Endothelial cell of umbilical vein (primary cell): ENCODE measurements around the gene DPH2. TPM values are rescaled to one million over a fixed set of nuclear protein-coding genes. Genes with fewer than 3 reads are reported as not detected.

Experiments
- BruUV-seq: library from RNA; stranded (reverse); fragments of 400-500 nt; replicated peaks from 2 replicates; lab custom pipeline; 2021; lab: Mats Ljungman, UMichigan
- CTCF ChIA-PET: fragments of 300-600, 350-600 bp; sonication (Branson Sonifier 250); formaldehyde crosslinking; loops from one replicate; lab custom pipeline; 2021; ENCODE audit warnings: antibody characterized with exemption, inconsistent platforms; lab: Charles Lee
- POLR2A ChIA-PET: fragments of 300-600, 350-600 bp; sonication (Branson Sonifier 250); formaldehyde crosslinking; loops from one replicate; lab custom pipeline; 2021; ENCODE audit warnings: antibody characterized with exemption, inconsistent platforms; lab: Charles Lee
- DNase-seq: peaks from one replicate; pipeline ENCODE4 v3.0.0-alpha.2; 2011; ENCODE audit warnings: low read depth, low spot score
- FAIRE-seq: peaks from 2 replicates; lab custom pipeline; 2011; peaks lifted over from hg19 to GRCh38; lab: Jason Lieb, UNC
- H2AFZ ChIP-seq: 2 replicates; pipeline ENCODE4 v1.6.0; 2012; ENCODE audit warnings: low read depth, low read length, control low read depth, inconsistent platforms
- H3K27ac ChIP-seq: 2 replicates; pipeline ENCODE4 v1.5.1; 2011; ENCODE audit warnings: low read depth, mild to moderate bottlenecking, control low read depth, low read length, moderate library complexity; ENCODE audit not compliant: insufficient read depth
- H3K27me3 ChIP-seq, 2 experiments: 2 replicates each; pipeline versions ENCODE4 v1.6.0 to v1.6.1; 2011; ENCODE audit warnings: low read length in 2 of 2, mixed read lengths in 1 of 2; ENCODE audit not compliant: control insufficient read depth in 2 of 2, insufficient read depth in 2 of 2
- H3K36me3 ChIP-seq, 2 experiments: 2 replicates in 1 of 2; 3 replicates in 1 of 2; pipeline ENCODE4 v1.5.1; 2011; ENCODE audit warnings: low read length in 2 of 2, mild to moderate bottlenecking in 1 of 2, moderate library complexity in 1 of 2; ENCODE audit not compliant: control insufficient read depth in 2 of 2, insufficient read depth in 2 of 2; ENCODE audit errors: extremely low read depth in 1 of 2
- H3K4me1 ChIP-seq: 3 replicates; pipeline ENCODE4 v1.5.1; 2011; ENCODE audit warnings: mild to moderate bottlenecking, low read length; ENCODE audit not compliant: control insufficient read depth, insufficient read depth; ENCODE audit errors: extremely low read depth
- H3K4me2 ChIP-seq: 2 replicates; pipeline ENCODE4 v1.6.1; 2011; ENCODE audit warnings: low read length, control low read depth, mixed read lengths; ENCODE audit not compliant: insufficient read depth
- H3K4me3 ChIP-seq, 3 experiments: fragments of 200-600 bp in 1 of 3; sonication (generic), shearing (Covaris generic) in 1 of 3; replicated peaks in 1 of 3; 2 replicates each; pipeline ENCODE4 v1.5.1; 2011 to 2016; ENCODE audit warnings: control low read depth in 3 of 3, low read length in 3 of 3, mild to moderate bottlenecking in 2 of 3, inconsistent platforms in 1 of 3, low read depth in 1 of 3, moderate library complexity in 1 of 3; ENCODE audit not compliant: insufficient read depth in 1 of 3
- H3K79me2 ChIP-seq: 2 replicates; pipeline ENCODE4 v1.6.0; 2012; ENCODE audit warnings: low read length, inconsistent platforms; ENCODE audit not compliant: control insufficient read depth, insufficient read depth
- H3K9ac ChIP-seq: replicated peaks from 2 replicates; pipeline ENCODE3; 2011; ENCODE audit warnings: low read length, control low read depth; ENCODE audit not compliant: insufficient read depth; ENCODE audit errors: extremely low read depth
- H3K9me1 ChIP-seq: replicated peaks from 3 replicates; pipeline ENCODE4 v1.6.0; 2011; ENCODE audit warnings: mild to moderate bottlenecking, low read length; ENCODE audit not compliant: control insufficient read depth, insufficient read depth; ENCODE audit errors: extremely low read depth
- H3K9me3 ChIP-seq: replicated peaks from 2 replicates; pipeline ENCODE4 v1.5.1; 2012; ENCODE audit warnings: low read length, inconsistent platforms; ENCODE audit not compliant: control insufficient read depth, insufficient read depth
- H4K20me1 ChIP-seq: replicated peaks from 2 replicates; pipeline ENCODE3; 2011; ENCODE audit warnings: mild to moderate bottlenecking, low read length; ENCODE audit not compliant: control insufficient read depth, insufficient read depth; ENCODE audit errors: extremely low read depth
- CTCF ChIP-seq, 2 donors: IDR thresholded peaks; 1 replicate in 1 of 2; 2 replicates in 1 of 2; pipeline ENCODE4 v1.5.1; 2011; ENCODE audit warnings: low read length in 2 of 2, mild to moderate bottlenecking in 2 of 2, moderate library complexity in 2 of 2, control low read depth in 1 of 2, inconsistent platforms in 1 of 2, low read depth in 1 of 2; ENCODE audit not compliant: insufficient read depth in 1 of 2; ENCODE audit errors: extremely low read depth in 1 of 2
- EZH2 ChIP-seq: IDR thresholded peaks from 2 replicates; pipeline ENCODE4 v1.6.1; 2012; ENCODE audit warnings: borderline replicate concordance, low read depth, mild to moderate bottlenecking, moderate library complexity, low read length, inconsistent platforms; ENCODE audit not compliant: severe bottlenecking
- FOS ChIP-seq: IDR thresholded peaks from 2 replicates; pipeline ENCODE4 v1.6.1; 2011; ENCODE audit warnings: mild to moderate bottlenecking, low read length, moderate library complexity, borderline replicate concordance; ENCODE audit not compliant: insufficient read depth
- GATA2 ChIP-seq: IDR thresholded peaks from 2 replicates; pipeline ENCODE4 v1.7.0; 2011; ENCODE audit warnings: low read depth, mild to moderate bottlenecking, moderate library complexity, mixed read lengths, low read length; ENCODE audit not compliant: insufficient read length, insufficient read depth
- JUN ChIP-seq: IDR thresholded peaks from 2 replicates; pipeline ENCODE4 v1.6.1; 2011; ENCODE audit warnings: borderline replicate concordance, low read depth; ENCODE audit not compliant: insufficient read length, insufficient read depth
- MAX ChIP-seq: IDR thresholded peaks from 2 replicates; pipeline ENCODE4 v1.6.1; 2011; ENCODE audit not compliant: insufficient read depth, insufficient read length
- MYC ChIP-seq: IDR thresholded peaks from one replicate; pipeline ENCODE4 v1.6.1; 2011; ENCODE audit warnings: mild to moderate bottlenecking, low read depth, low read length
- POLR2A ChIP-seq: IDR thresholded peaks from 2 replicates; pipeline ENCODE4 v1.6.1; 2012; ENCODE audit warnings: low read depth, mild to moderate bottlenecking, control low read depth, low read length
- POLR2AphosphoS5 ChIP-seq: IDR thresholded peaks from 2 replicates; pipeline ENCODE4 v1.6.1; 2012; ENCODE audit warnings: low read depth, mild to moderate bottlenecking, control low read depth, low read length, moderate library complexity; ENCODE audit not compliant: insufficient read depth
- dilution Hi-C: fragments of 300-500 bp; cut with MboI; formaldehyde crosslinking; loops from one replicate; pipeline ENCODE4 v1.15.0; 2019; ENCODE audit warnings: low sequenced_read_pairs; ENCODE audit not compliant: extremely low pct_ligation_motif_present
- intact Hi-C: fragments of 100-400 bp; cut with micrococcal nuclease; formaldehyde crosslinking; loops from one replicate; pipeline ENCODE4 v1.10.0; 2022
- polyA plus RNA-seq, 4 experiments: library from polyadenylated mRNA; depleted of rRNA in 3 of 4; stranded (reverse) in 3 of 4; unstranded in 1 of 4; fragments of >200 nt; gene quantifications; 2 replicates each; pipeline versions ENCODE4 v1.2.1 to v1.2.3, GENCODE V29; 2011 to 2012; ENCODE audit warnings: missing spikeins in 1 of 4
- total RNA-seq: library from RNA; stranded (reverse); gene quantifications from 2 replicates; pipeline ENCODE4 v1.2.3, GENCODE V29; 2021

The DPH2 gene
- total and polyA plus RNA-seq, 2 donors (not counting 3 experiments of a cell fraction or from before 2014, with no cell fraction given), result 28.1 to 59.1 TPM

GRCh38 chr1:43970911-43971310, 1.1 kb downstream of the DPH2 start:
- H3K27me3 ChIP-seq, result no peaks in the 10 kb centered on the region
- no peak overlapping the region for H2AFZ ChIP-seq
- ChIA-PET POLR2A (no interaction called here), CTCF (interaction anchor here (1.5 kb wide), 1 partner anchor 77 kb away, joined by 5 read pairs; no protein-coding TSS in a partner anchor)
- intact Hi-C loops, result no loop called here
- no peaks in the 10 kb centered on the region for H3K9me1 ChIP-seq
- no peak overlapping the region for H3K9ac ChIP-seq
- H4K20me1 ChIP-seq, result no peaks in the 10 kb centered on the region
- H3K4me2 ChIP-seq, result peak overlapping the region; percentile 70
- H3K27ac ChIP-seq, result no peak overlapping the region
- no peak for TF ChIP-seq MAX
- no peak for TF ChIP-seq CTCF (IDR thresholded peaks at IDR 0.05; ENCODE audit: extremely low read depth in 1 of 2, insufficient read depth in 1 of 2, low read depth in 1 of 2, low read length in 2 of 2)
- no peak for TF ChIP-seq FOS
- TF ChIP-seq POLR2A, result no peak
- no peak for TF ChIP-seq POLR2AphosphoS5
- TF ChIP-seq EZH2, result no peak
- no peak for TF ChIP-seq MYC
- no peak for TF ChIP-seq JUN
- no peak for TF ChIP-seq GATA2
- H3K4me1 ChIP-seq, result peaks cover 15% of the 10 kb centered on the region
- H3K9me3 ChIP-seq, result no peaks in the 10 kb centered on the region
- dilution Hi-C loops, result no loop called here
- peaks cover 15% of the 10 kb centered on the region for H3K79me2 ChIP-seq
- FAIRE-seq, result no peak
- DNase-seq, result no peak
- no TSS peak for BruUV-seq
- peaks cover 0 to 13% of the 10 kb centered on the region in 2 experiments for H3K36me3 ChIP-seq
- no peak overlapping the region for H3K4me3 ChIP-seq
